Choroid plexus epithelial cell (primary cell): ENCODE data around the gene TOX2.

Experiments used
- DNase-seq: peaks from one replicate; pipeline ENCODE4 v3.0.0-alpha.2; 2010; ENCODE audit warnings: low read depth
- H3K4me3 ChIP-seq: 2 replicates; pipeline ENCODE4 v1.5.1; 2011; ENCODE audit warnings: low read depth, mild to moderate bottlenecking, control low read depth, low read length, moderate library complexity
- CTCF ChIP-seq: conservative IDR thresholded peaks from 2 replicates; pipeline ENCODE4 v1.5.1; 2011; ENCODE audit warnings: low read depth, mild to moderate bottlenecking, control low read depth, inconsistent platforms, low read length, moderate library complexity

TOX2 gene

GRCh38 chr20:43961541-43962471 lies 47.2 kb downstream of the TOX2 start:
- H3K4me3 ChIP-seq: no peak overlapping the region
- DNase-seq: no peak
- no peak for TF ChIP-seq CTCF

GRCh38 chr20:43962530-43962929 lies 47.9 kb downstream of the TOX2 start:
- H3K4me3 ChIP-seq: no peak overlapping the region

GRCh38 chr20:43963233-43963632 lies 48.6 kb downstream of the TOX2 start:
- no peak overlapping the region for H3K4me3 ChIP-seq
- DNase-seq: peak; percentile 38
- no peak for TF ChIP-seq CTCF

More at GRCh38 chr20:43962530-43962929, 47.9 kb downstream of the TOX2 start:
- no peak for DNase-seq
- TF ChIP-seq CTCF: no peak

GRCh38 chr20:43963872-43964791 lies 49.5 kb downstream of the TOX2 start:
- DNase-seq: peak; percentile 91
- no peak for TF ChIP-seq CTCF
- no peak overlapping the region for H3K4me3 ChIP-seq

GRCh38 chr20:43968341-43969000 lies 53.8 kb downstream of the TOX2 start:
- TF ChIP-seq CTCF: no peak
- DNase-seq: no peak
- no peak overlapping the region for H3K4me3 ChIP-seq

GRCh38 chr20:43969028-43969447 lies 54.4 kb downstream of the TOX2 start:
- H3K4me3 ChIP-seq: no peak overlapping the region
- DNase-seq: no peak
- TF ChIP-seq CTCF: no peak
